ENCODE data around the gene CD79A.

CD79A gene

GRCh38 chr19:41882568-41883462, 5.7 kb downstream of the CD79A start, which contains the start of gene ARHGEF1:
Gene ARHGEF1, plus strand, starts transcription at chr19:41883184. Its CDS starts 4,899 bp downstream, at chr19:41888083.
- Histone ChIP-seq H3K9me3 (ENCODE audit: control insufficient read depth in 2 of 2, low read length in 2 of 2) (no peaks in the 10 kb centered on the region), H3K9ac (ENCODE audit: low read depth in 1 of 2, low read length in 2 of 2) (peak within 1 kb of the TSS; percentile 92 to 94), H3K36me3 (ENCODE audit: control insufficient read depth in 2 of 2, insufficient read depth in 2 of 2, low read length in 2 of 2) (no peaks in the 10 kb centered on the region), H3K27me3 (ENCODE audit: control insufficient read depth in 2 of 2, insufficient read depth in 2 of 2, low read length in 2 of 2) (no peaks in the 10 kb centered on the region), H3K4me3 (ENCODE audit: low read length in 2 of 2) (peak within 1 kb of the TSS; percentile 93 to 97), H3K4me1 (ENCODE audit: control insufficient read depth in 2 of 2, insufficient read depth in 2 of 2, low read length in 2 of 2) (peaks cover 28 to 39% of the 10 kb centered on the region in 2 donors), H3K27ac (ENCODE audit: low read depth in 2 of 2, low read length in 2 of 2) (peak within 1 kb of the TSS; percentile 81 to 87)

DNA sequence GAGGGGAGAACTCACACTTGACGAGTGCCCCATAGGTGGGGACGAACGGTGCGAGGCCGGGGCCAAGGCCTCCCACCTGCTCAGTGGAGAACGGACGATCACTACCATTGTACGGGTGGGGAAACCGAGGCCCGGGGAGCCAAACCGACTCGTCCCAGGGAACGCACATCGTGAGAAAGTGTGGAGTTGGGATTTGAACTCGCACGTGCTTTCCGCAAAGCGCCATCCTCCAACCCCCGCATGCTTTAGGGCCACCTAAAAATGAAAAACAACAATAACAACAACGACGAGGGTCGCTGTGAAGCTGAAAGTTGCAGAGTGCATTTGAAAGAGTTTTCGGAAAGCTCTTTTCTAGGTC, 6.4 kb downstream of the CD79A start:
- peak overlapping the region; percentile 81 to 87 for H3K27ac ChIP-seq (ENCODE audit: low read depth in 2 of 2, low read length in 2 of 2)
- peaks cover 24 to 43% of the 10 kb centered on the region in 2 donors for H3K4me1 ChIP-seq (ENCODE audit: control insufficient read depth in 2 of 2, insufficient read depth in 2 of 2, low read length in 2 of 2)
- H3K36me3 ChIP-seq (ENCODE audit: control insufficient read depth in 2 of 2, insufficient read depth in 2 of 2, low read length in 2 of 2) = no peaks in the 10 kb centered on the region
- H3K9me3 ChIP-seq (ENCODE audit: control insufficient read depth in 2 of 2, low read length in 2 of 2) = no peaks in the 10 kb centered on the region
- no peaks in the 10 kb centered on the region for H3K27me3 ChIP-seq (ENCODE audit: control insufficient read depth in 2 of 2, insufficient read depth in 2 of 2, low read length in 2 of 2)
- H3K4me3 ChIP-seq (ENCODE audit: low read length in 2 of 2) = peak overlapping the region; percentile 93 to 97
- H3K9ac ChIP-seq (ENCODE audit: low read depth in 1 of 2, low read length in 2 of 2) = peak overlapping the region; percentile 92 to 94

DNA sequence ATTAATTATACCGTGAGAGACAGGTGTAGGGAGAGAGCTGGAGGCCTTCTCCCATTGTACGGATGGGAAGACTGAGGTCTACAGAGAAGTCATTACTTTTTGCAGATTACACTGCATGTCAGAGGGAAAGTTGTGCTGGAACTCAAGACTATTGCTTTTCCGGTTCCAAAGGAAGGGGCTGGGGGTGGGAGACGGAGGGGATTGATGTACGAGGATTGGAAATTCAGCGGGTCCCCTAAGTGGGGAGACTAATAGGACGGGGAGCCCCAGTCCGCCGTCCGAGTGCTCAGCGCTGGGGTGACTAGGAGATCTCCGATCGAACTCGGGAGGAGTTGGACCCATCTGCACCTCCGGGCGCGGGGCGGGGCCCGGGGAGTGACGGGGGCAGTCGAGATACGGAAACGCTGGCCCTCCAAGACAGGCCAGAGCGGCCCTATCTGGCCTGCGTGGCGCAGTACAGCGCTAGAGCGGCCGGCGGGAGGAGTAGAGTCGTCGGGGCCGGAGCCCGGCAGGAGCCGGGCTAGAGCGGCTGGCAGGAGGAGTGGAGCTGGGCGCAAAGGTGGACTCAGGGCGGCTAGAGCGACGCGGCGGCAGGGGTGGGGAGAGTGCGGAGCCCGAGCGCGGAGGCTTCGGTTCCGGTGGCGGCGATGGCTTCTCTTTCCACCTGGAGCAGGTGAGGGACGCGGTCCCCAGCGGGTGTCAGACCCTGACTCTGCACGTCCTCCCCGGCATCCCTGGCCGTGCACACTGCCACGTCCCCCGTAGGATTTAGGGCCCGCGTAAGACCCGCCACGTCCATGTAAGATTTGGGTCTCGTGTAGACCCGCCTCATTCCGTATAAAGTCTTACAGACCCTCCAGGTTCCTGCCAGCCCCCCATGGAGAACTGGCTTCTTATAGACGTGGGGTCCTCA, 7.0 kb downstream of the CD79A start:
- Histone ChIP-seq H3K4me3 (ENCODE audit: low read length in 2 of 2) (peak overlapping the region; percentile 93 to 97), H3K27me3 (ENCODE audit: control insufficient read depth in 2 of 2, insufficient read depth in 2 of 2, low read length in 2 of 2) (no peaks in the 10 kb centered on the region), H3K36me3 (ENCODE audit: control insufficient read depth in 2 of 2, insufficient read depth in 2 of 2, low read length in 2 of 2) (peaks cover 3 to 4% of the 10 kb centered on the region in 2 donors), H3K4me1 (ENCODE audit: control insufficient read depth in 2 of 2, insufficient read depth in 2 of 2, low read length in 2 of 2) (peaks cover 24 to 43% of the 10 kb centered on the region in 2 donors), H3K9me3 (ENCODE audit: control insufficient read depth in 2 of 2, low read length in 2 of 2) (no peaks in the 10 kb centered on the region), H3K27ac (ENCODE audit: low read depth in 2 of 2, low read length in 2 of 2) (peak overlapping the region; percentile 81 to 87), H3K9ac (ENCODE audit: low read depth in 1 of 2, low read length in 2 of 2) (peak overlapping the region; percentile 92 to 94)

DNA sequence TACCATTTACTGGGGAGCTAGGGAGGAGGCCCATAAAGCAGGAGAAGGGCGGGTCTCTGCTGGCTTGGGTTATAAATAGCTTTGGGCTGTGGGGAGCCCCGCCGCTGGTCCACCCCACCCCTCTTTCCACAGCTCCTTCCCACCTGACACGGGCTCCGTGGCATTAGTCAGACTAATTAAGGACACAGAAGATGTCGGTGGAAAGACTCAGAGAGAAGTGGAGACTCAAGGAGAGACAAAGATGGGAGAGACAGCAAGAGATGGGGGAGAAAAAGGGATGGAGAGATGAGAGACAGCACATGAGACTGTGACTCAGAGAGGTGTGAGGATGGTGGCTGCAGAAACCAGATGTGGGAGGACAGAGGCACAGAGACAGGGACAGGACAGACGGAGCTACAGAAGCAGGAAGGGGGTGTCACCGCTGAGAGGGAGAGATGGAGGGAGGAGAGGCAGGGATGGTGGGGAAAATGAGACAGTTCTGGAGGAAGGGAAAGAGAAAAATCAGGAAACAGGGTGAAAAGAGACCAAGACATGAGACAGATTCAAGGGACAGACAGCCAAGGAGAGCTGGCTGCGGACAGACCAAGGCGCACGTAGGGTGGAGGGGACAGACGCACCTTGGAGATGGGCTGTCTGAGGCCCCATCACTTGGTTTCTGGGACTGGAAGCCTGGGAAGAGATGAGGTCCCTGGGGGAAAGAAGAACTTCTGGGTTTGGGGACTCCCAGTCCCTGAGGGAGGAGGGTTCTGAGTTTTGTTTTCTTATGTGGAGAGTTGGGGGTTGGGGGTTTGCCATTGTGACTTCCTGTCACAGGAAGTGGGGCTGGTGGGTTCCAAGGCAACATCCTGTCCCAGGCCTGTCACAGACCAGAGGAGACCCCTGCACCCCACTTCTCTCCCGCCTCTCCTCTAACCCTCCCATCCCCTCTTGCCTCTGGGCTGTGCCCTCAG, 10.0 kb downstream of the CD79A start:
- H3K9me3 ChIP-seq (ENCODE audit: control insufficient read depth in 2 of 2, low read length in 2 of 2) = no peaks in the 10 kb centered on the region
- peak overlapping the region; percentile 66 to 75 for H3K27ac ChIP-seq (ENCODE audit: low read depth in 2 of 2, low read length in 2 of 2)
- peaks cover 9 to 19% of the 10 kb centered on the region in 2 donors for H3K36me3 ChIP-seq (ENCODE audit: control insufficient read depth in 2 of 2, insufficient read depth in 2 of 2, low read length in 2 of 2)
- H3K4me3 ChIP-seq (ENCODE audit: low read length in 2 of 2) = peak overlapping the region in 1 of 2 donors; percentile 72
- peaks cover 28 to 43% of the 10 kb centered on the region in 2 donors for H3K4me1 ChIP-seq (ENCODE audit: control insufficient read depth in 2 of 2, insufficient read depth in 2 of 2, low read length in 2 of 2)
- no peaks in the 10 kb centered on the region for H3K27me3 ChIP-seq (ENCODE audit: control insufficient read depth in 2 of 2, insufficient read depth in 2 of 2, low read length in 2 of 2)
- peak overlapping the region; percentile 2 to 60 for H3K9ac ChIP-seq (ENCODE audit: low read depth in 1 of 2, low read length in 2 of 2)

DNA sequence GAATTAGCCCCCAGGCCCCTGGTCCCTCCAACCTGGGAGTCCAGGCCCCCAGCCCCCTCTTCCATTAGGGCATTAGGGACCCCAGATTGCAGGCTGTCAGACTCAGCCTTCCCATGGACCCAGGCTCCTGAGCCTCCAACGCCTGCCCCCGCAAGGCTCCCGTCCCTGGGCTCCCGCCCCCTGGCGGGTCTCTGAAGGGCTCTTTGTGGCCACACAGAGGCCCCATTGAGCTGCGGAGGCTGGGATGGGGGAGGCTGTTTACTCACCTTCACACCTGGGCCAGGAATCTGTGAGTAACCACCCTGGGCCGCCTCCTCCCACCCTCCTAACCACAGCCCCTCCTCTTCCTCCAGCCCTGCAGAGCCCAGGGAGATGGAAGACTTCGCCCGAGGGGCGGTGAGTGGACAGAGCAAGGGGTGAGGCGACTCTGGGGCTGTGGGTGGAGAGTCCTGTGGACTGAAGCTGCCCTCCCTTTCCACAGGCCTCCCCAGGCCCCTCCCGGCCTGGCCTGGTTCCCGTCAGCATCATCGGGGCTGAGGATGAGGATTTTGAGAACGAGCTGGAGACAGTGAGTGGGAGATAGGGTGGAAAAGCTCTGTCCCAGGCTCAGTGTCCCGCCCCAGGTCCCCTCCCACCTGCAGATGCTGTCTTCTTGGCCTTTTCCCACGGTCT, 10.8 kb downstream of the CD79A start:
- H3K9me3 ChIP-seq (ENCODE audit: control insufficient read depth in 2 of 2, low read length in 2 of 2) = no peaks in the 10 kb centered on the region
- peak overlapping the region in 1 of 2 donors; percentile 72 for H3K4me3 ChIP-seq (ENCODE audit: low read length in 2 of 2)
- H3K9ac ChIP-seq (ENCODE audit: low read depth in 1 of 2, low read length in 2 of 2) = peak overlapping the region; percentile 2 to 32
- H3K36me3 ChIP-seq (ENCODE audit: control insufficient read depth in 2 of 2, insufficient read depth in 2 of 2, low read length in 2 of 2) = peaks cover 17 to 25% of the 10 kb centered on the region in 2 donors
- H3K27ac ChIP-seq (ENCODE audit: low read depth in 2 of 2, low read length in 2 of 2) = peak overlapping the region; percentile 66 to 75
- no peaks in the 10 kb centered on the region for H3K27me3 ChIP-seq (ENCODE audit: control insufficient read depth in 2 of 2, insufficient read depth in 2 of 2, low read length in 2 of 2)
- peaks cover 28 to 39% of the 10 kb centered on the region in 2 donors for H3K4me1 ChIP-seq (ENCODE audit: control insufficient read depth in 2 of 2, insufficient read depth in 2 of 2, low read length in 2 of 2)

DNA sequence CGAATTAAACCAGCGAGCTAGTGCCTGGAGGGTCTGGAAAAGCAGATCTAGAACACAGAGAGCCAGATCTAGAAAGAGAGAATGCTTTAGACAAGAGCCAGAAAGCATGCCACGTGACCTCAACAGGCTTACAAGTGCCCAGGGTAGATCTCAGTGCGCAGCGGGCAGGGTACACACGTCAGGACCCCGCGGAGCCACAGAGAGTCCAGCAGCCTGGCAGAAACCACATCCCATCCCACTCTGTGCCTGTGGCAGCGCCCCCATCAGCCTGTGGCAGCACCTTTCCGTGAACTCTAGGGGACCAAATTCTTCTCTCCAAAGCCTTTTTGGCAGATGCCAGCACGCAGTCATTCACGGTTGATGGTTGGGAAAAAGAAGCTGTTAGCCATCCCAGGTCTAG, 11.8 kb downstream of the CD79A start:
- Histone ChIP-seq H3K27ac (ENCODE audit: low read depth in 2 of 2, low read length in 2 of 2) (no peak overlapping the region), H3K4me1 (ENCODE audit: control insufficient read depth in 2 of 2, insufficient read depth in 2 of 2, low read length in 2 of 2) (peaks cover 28 to 33% of the 10 kb centered on the region in 2 donors), H3K27me3 (ENCODE audit: control insufficient read depth in 2 of 2, insufficient read depth in 2 of 2, low read length in 2 of 2) (no peaks in the 10 kb centered on the region), H3K4me3 (ENCODE audit: low read length in 2 of 2) (no peak overlapping the region), H3K9ac (ENCODE audit: low read depth in 1 of 2, low read length in 2 of 2) (no peak overlapping the region), H3K9me3 (ENCODE audit: control insufficient read depth in 2 of 2, low read length in 2 of 2) (no peaks in the 10 kb centered on the region), H3K36me3 (ENCODE audit: control insufficient read depth in 2 of 2, insufficient read depth in 2 of 2, low read length in 2 of 2) (peaks cover 19 to 27% of the 10 kb centered on the region in 2 donors)

GRCh38 chr19:41889896-41890295, 12.8 kb downstream of the CD79A start:
- no peaks in the 10 kb centered on the region for H3K27me3 ChIP-seq (ENCODE audit: control insufficient read depth in 2 of 2, insufficient read depth in 2 of 2, low read length in 2 of 2)
- no peak overlapping the region for H3K9ac ChIP-seq (ENCODE audit: low read depth in 1 of 2, low read length in 2 of 2)
- no peak overlapping the region for H3K4me3 ChIP-seq (ENCODE audit: low read length in 2 of 2)
- H3K27ac ChIP-seq (ENCODE audit: low read depth in 2 of 2, low read length in 2 of 2) = no peak overlapping the region
- H3K36me3 ChIP-seq (ENCODE audit: control insufficient read depth in 2 of 2, insufficient read depth in 2 of 2, low read length in 2 of 2) = peaks cover 25 to 34% of the 10 kb centered on the region in 2 donors
- H3K9me3 ChIP-seq (ENCODE audit: control insufficient read depth in 2 of 2, low read length in 2 of 2) = no peaks in the 10 kb centered on the region
- peaks cover 24 to 30% of the 10 kb centered on the region in 2 donors for H3K4me1 ChIP-seq (ENCODE audit: control insufficient read depth in 2 of 2, insufficient read depth in 2 of 2, low read length in 2 of 2)

- Histone ChIP-seq H3K36me3 (ENCODE audit: control insufficient read depth in 2 of 2, insufficient read depth in 2 of 2, low read length in 2 of 2) (peaks cover 34 to 42% of the 10 kb centered on the region in 2 donors), H3K9ac (ENCODE audit: low read depth in 1 of 2, low read length in 2 of 2) (no peak overlapping the region)
These were observed 13.9 kb downstream of the CD79A start for GRCh38 chr19:41890936-41891335.

More at GRCh38 chr19:41890936-41891335, 13.9 kb downstream of the CD79A start:
- Histone ChIP-seq H3K27me3 (ENCODE audit: control insufficient read depth in 2 of 2, insufficient read depth in 2 of 2, low read length in 2 of 2) (no peaks in the 10 kb centered on the region), H3K4me3 (ENCODE audit: low read length in 2 of 2) (no peak overlapping the region), H3K27ac (ENCODE audit: low read depth in 2 of 2, low read length in 2 of 2) (no peak overlapping the region), H3K4me1 (ENCODE audit: control insufficient read depth in 2 of 2, insufficient read depth in 2 of 2, low read length in 2 of 2) (peaks cover 17 to 23% of the 10 kb centered on the region in 2 donors), H3K9me3 (ENCODE audit: control insufficient read depth in 2 of 2, low read length in 2 of 2) (no peaks in the 10 kb centered on the region)
